Mesenchymal stem cell (in vitro differentiated cells and primary cell): ENCODE results near the gene DNM1L.
A peak's percentile ranks its signal among the peaks of the same experiment; 100 is the strongest.

ENCODE experiments used
- DNase-seq: peaks from one replicate; pipeline ENCODE4 v3.0.0-alpha.2; 2013
- H2AFZ ChIP-seq: one replicate; pipeline ENCODE4 v1.6.1; 2013; ENCODE audit warnings: low read depth, mild to moderate bottlenecking, control low read depth, inconsistent platforms, low read length, moderate library complexity
- H2AK5ac ChIP-seq: 2 replicates; pipeline ENCODE4 v1.6.1; 2013; ENCODE audit warnings: low read length, moderate library complexity, mild to moderate bottlenecking, inconsistent platforms; ENCODE audit not compliant: severe bottlenecking
- H2BK120ac ChIP-seq: one replicate; pipeline ENCODE4 v1.6.1; 2013; ENCODE audit warnings: low read depth, mild to moderate bottlenecking, inconsistent platforms, low read length, moderate library complexity
- H2BK12ac ChIP-seq, 2 experiments: one replicate each; pipeline ENCODE4 v1.6.1; 2013; ENCODE audit warnings: inconsistent platforms in 2 of 2, low read length in 2 of 2, mild to moderate bottlenecking in 2 of 2, moderate library complexity in 2 of 2, control low read depth in 1 of 2
- H2BK15ac ChIP-seq: one replicate; pipeline ENCODE4 v1.6.1; 2013; ENCODE audit warnings: mild to moderate bottlenecking, low read depth, inconsistent platforms; ENCODE audit not compliant: poor library complexity, severe bottlenecking
- H2BK5ac ChIP-seq: 2 replicates; pipeline ENCODE4 v1.6.1; 2013; ENCODE audit warnings: low read depth, mild to moderate bottlenecking, low read length, control low read depth, inconsistent platforms; ENCODE audit not compliant: poor library complexity, severe bottlenecking
- H3K14ac ChIP-seq, 2 experiments: one replicate each; pipeline ENCODE4 v1.6.1; 2013; ENCODE audit warnings: inconsistent platforms in 2 of 2, low read length in 2 of 2, control low read depth in 1 of 2, mild to moderate bottlenecking in 1 of 2, moderate library complexity in 1 of 2
- H3K18ac ChIP-seq, 2 experiments: one replicate each; pipeline ENCODE4 v1.6.1; 2013; ENCODE audit warnings: inconsistent platforms in 2 of 2, low read length in 2 of 2, control low read depth in 1 of 2, low read depth in 1 of 2, mild to moderate bottlenecking in 1 of 2
- H3K23ac ChIP-seq, 2 experiments: one replicate each; pipeline ENCODE4 v1.6.1; 2013; ENCODE audit warnings: inconsistent platforms in 2 of 2, low read length in 2 of 2, mild to moderate bottlenecking in 2 of 2, moderate library complexity in 2 of 2, control low read depth in 1 of 2
- H3K27ac ChIP-seq: 2 replicates; pipeline ENCODE4 v1.5.1; 2013; ENCODE audit warnings: mild to moderate bottlenecking, moderate library complexity, low read length, control low read depth, inconsistent platforms; ENCODE audit not compliant: poor library complexity, severe bottlenecking
- H3K27me3 ChIP-seq, 2 experiments: 2 replicates each; pipeline versions ENCODE4 v1.6.1 to v1.7.0; 2013; ENCODE audit warnings: low read length in 2 of 2, mild to moderate bottlenecking in 2 of 2, moderate library complexity in 2 of 2, control low read depth in 1 of 2, inconsistent platforms in 1 of 2; ENCODE audit not compliant: control insufficient read depth in 1 of 2, insufficient read depth in 1 of 2
- H3K36me3 ChIP-seq, 2 experiments: 2 replicates each; pipeline versions ENCODE4 v1.6.1 to v1.7.0; 2013; ENCODE audit warnings: low read length in 2 of 2, control low read depth in 1 of 2, inconsistent platforms in 1 of 2, low read depth in 1 of 2, mild to moderate bottlenecking in 1 of 2; ENCODE audit not compliant: insufficient read depth in 2 of 2, control insufficient read depth in 1 of 2
- H3K4ac ChIP-seq, 2 experiments: one replicate each; pipeline ENCODE4 v1.6.1; 2013; ENCODE audit warnings: inconsistent platforms in 2 of 2, low read length in 2 of 2, mild to moderate bottlenecking in 2 of 2, moderate library complexity in 2 of 2, control low read depth in 1 of 2, low read depth in 1 of 2
- H3K4me1 ChIP-seq: 2 replicates; pipeline ENCODE4 v1.6.1; 2013; ENCODE audit warnings: low read depth, low read length, control low read depth; ENCODE audit not compliant: control insufficient read depth, insufficient read depth
- H3K4me2 ChIP-seq: 2 replicates; pipeline ENCODE4 v1.6.1; 2013; ENCODE audit warnings: low read length, mild to moderate bottlenecking, inconsistent platforms; ENCODE audit not compliant: poor library complexity, severe bottlenecking
- H3K4me3 ChIP-seq, 2 experiments: 2 replicates each; pipeline versions ENCODE4 v1.5.1 to v1.7.0; 2013; ENCODE audit warnings: low read length in 2 of 2, mild to moderate bottlenecking in 2 of 2, control low read depth in 1 of 2, low read depth in 1 of 2; ENCODE audit not compliant: insufficient read depth in 1 of 2
- H3K79me1 ChIP-seq: replicated peaks from 2 replicates; pipeline ENCODE4 v1.6.1; 2013; ENCODE audit warnings: mild to moderate bottlenecking, control low read depth, low read length, inconsistent platforms; ENCODE audit not compliant: poor library complexity, severe bottlenecking
- H3K9ac ChIP-seq: 2 replicates; pipeline ENCODE4 v1.7.0; 2013; ENCODE audit warnings: mild to moderate bottlenecking, low read length, moderate library complexity
- H3K9me3 ChIP-seq: 2 replicates; pipeline ENCODE4 v1.7.0; 2013; ENCODE audit warnings: mild to moderate bottlenecking, low read length; ENCODE audit not compliant: control insufficient read depth
- H4K8ac ChIP-seq: one replicate; pipeline ENCODE4 v1.6.1; 2013; ENCODE audit warnings: inconsistent platforms, mild to moderate bottlenecking, low read length, moderate library complexity
- H4K91ac ChIP-seq: one replicate; pipeline ENCODE4 v1.6.1; 2013; ENCODE audit warnings: mild to moderate bottlenecking, low read length, inconsistent platforms
- WGBS: methylation state at CpG from one replicate; pipeline ENCODE4 v1.1.7; 2013; ENCODE audit warnings: mixed read lengths; 5-methylcytosine and 5-hydroxymethylcytosine counted together

DNM1L gene

DNA sequence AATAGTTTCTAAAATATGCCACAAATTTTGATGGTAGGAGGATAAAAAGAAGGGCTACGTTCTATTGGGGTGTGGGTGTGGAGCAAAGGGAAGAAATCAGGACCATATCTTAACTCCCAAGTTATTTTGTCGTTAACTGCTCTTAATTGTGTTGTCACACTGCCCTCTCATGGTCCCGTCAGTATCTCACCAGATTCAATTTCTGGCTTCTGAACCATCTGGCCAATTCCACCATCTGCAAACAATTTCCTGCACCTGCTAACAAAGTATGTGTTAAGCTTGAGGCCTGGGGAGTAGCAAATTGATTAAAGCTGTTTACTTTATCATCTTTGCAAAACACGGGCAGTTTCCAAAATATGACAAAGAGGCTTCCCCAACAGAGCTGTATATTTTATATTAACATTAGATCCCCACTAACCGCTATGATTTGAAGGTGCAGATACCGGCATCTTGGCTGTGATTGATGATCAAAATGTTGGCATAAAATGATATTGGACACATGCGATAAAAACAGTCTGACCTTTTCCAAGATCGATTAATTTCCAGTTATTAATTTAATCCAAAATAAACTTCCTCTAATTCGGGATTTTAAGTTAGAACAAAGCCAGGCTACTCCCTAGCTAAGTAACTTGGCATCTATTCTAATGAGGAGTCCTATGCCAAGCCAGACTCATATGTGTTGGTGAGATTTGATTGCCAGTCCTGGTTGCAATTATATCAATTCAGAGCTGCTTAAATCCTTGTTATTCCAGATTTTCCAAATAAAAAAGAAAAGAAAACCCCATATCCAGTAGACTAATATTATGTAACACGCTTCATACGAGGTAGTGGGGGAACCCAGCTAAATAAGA, 6.9 kb upstream of the DNM1L start:
- Histone ChIP-seq H3K9ac (no peak overlapping the region), H2BK12ac (no peak overlapping the region), H3K27ac (no peak overlapping the region), H2BK15ac (no peak overlapping the region), H4K8ac (no peak overlapping the region), H3K4me3 (no peak overlapping the region), H2BK5ac (no peak overlapping the region), H3K79me1 (no peaks in the 10 kb centered on the region), H3K23ac (no peak overlapping the region), H2AK5ac (no peak overlapping the region), H3K4me2 (no peak overlapping the region), H2AFZ (no peak overlapping the region), H3K14ac (no peak overlapping the region), H3K4ac (no peak overlapping the region), H3K27me3 (no peaks in the 10 kb centered on the region), H4K91ac (no peak overlapping the region), H2BK120ac (no peak overlapping the region), H3K4me1 (no peaks in the 10 kb centered on the region), H3K18ac (no peak overlapping the region), H3K36me3 (no peaks in the 10 kb centered on the region), H3K9me3 (peaks cover 10% of the 10 kb centered on the region)
- 83% methylated on average over 3 of the region's 11 CpGs for WGBS
- DNase-seq = peak; percentile 65

DNA sequence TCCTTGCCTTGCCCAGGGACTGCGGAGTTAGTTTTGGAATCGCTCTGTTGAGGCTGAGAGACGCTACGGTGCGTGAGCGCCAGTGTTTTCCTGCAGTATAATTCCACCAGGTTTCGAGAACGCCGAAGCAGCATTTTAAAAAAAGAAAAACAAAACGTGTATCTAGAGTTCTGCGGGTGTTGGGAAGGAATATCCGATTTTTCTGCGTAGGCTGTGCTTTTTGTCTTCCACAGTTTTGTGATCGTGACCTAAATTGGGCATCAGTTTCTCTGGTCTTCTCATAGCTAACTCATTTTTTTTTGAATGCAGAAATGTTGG, 778 bp downstream of the DNM1L start:
- H4K91ac ChIP-seq = peak overlapping the region; percentile 19
- H4K8ac ChIP-seq = peak overlapping the region; percentile 80
- DNase-seq = no peak
- peak overlapping the region; percentile 66 for H3K4me2 ChIP-seq
- peak overlapping the region; percentile 66 for H2AFZ ChIP-seq
- H3K36me3 ChIP-seq = peaks cover 0 to 6% of the 10 kb centered on the region in 2 experiments
- H3K9ac ChIP-seq = peak overlapping the region; percentile 96
- H2BK15ac ChIP-seq = no peak overlapping the region
- peak overlapping the region; percentile 92 for H3K27ac ChIP-seq
- H3K9me3 ChIP-seq = no peaks in the 10 kb centered on the region
- under 1% methylated on average over 14 of the region's 14 CpGs for WGBS
- H3K4ac ChIP-seq = peak overlapping the region in 1 of 2 experiments; percentile 71
- peaks cover 5% of the 10 kb centered on the region for H3K4me1 ChIP-seq
- H2BK12ac ChIP-seq = no peak overlapping the region
- H2BK120ac ChIP-seq = no peak overlapping the region
- no peak overlapping the region for H3K23ac ChIP-seq
- H2AK5ac ChIP-seq = no peak overlapping the region
- H3K4me3 ChIP-seq = peak overlapping the region; percentile 83 to 88
- H3K27me3 ChIP-seq = no peaks in the 10 kb centered on the region
- peak overlapping the region; percentile 34 to 89 for H3K18ac ChIP-seq
- H2BK5ac ChIP-seq = no peak overlapping the region
- peak overlapping the region in 1 of 2 experiments; percentile 67 for H3K14ac ChIP-seq
- H3K79me1 ChIP-seq = peaks cover 2% of the 10 kb centered on the region

DNA sequence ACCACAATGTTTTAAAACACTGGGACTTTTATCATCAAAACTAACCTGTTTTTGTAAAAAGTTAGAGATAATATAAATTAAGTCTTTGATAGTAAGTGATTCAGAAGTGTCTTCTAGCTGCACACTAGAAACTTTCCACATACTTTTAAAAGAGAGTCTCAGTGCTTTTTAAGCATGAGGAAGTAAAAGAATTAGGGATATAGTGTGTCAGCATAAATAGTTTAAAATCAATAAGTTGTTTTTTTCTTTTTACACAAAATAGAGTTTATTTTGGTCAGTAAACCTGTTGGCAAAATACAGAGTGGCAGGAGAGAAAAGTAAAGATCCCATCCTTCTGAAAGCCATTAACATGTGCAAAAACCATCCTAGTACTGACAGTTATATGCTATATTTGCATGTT, 1.7 kb downstream of the DNM1L start:
- Histone ChIP-seq H2BK15ac (no peak overlapping the region), H4K8ac (no peak overlapping the region), H2BK120ac (no peak overlapping the region), H3K14ac (no peak overlapping the region), H2AK5ac (no peak overlapping the region), H3K27ac (no peak overlapping the region), H3K23ac (no peak overlapping the region), H3K36me3 (peaks cover 4 to 6% of the 10 kb centered on the region in 2 experiments), H2AFZ (no peak overlapping the region), H3K4me2 (no peak overlapping the region), H4K91ac (no peak overlapping the region), H3K27me3 (no peaks in the 10 kb centered on the region), H3K9ac (peak overlapping the region; percentile 96), H3K9me3 (no peaks in the 10 kb centered on the region), H2BK12ac (no peak overlapping the region), H3K4ac (no peak overlapping the region), H3K4me1 (peaks cover 5% of the 10 kb centered on the region), H3K18ac (no peak overlapping the region), H3K79me1 (peaks cover 2% of the 10 kb centered on the region), H2BK5ac (no peak overlapping the region), H3K4me3 (peak overlapping the region in 1 of 2 experiments; percentile 88)
- no peak for DNase-seq

DNA sequence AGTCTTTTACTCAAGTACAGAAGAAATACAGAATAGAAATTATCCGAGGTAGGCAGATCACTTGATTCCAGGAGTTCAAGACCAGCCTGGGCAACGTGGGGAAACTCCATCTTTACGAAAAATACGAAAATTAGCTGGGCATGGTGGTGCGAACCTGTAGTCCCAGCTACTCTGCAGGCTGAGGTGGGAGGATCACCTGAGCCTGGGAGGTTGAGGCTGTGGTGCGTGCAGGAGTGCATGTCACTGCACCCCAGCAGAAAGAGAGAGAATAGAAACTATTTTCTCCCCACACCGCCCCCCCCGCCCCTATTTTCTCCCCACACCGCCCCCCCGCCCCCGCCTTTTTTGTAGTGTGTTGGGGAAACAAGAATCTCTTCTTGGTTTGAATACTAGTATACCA, 2.2 kb downstream of the DNM1L start:
- Histone ChIP-seq H3K4ac (no peak overlapping the region), H2AK5ac (no peak overlapping the region), H2BK12ac (no peak overlapping the region), H3K9me3 (no peaks in the 10 kb centered on the region), H3K23ac (no peak overlapping the region), H2BK5ac (no peak overlapping the region), H3K4me2 (no peak overlapping the region), H4K8ac (no peak overlapping the region), H2BK15ac (no peak overlapping the region), H3K4me3 (peak overlapping the region in 1 of 2 experiments; percentile 88), H3K27me3 (no peaks in the 10 kb centered on the region), H2BK120ac (no peak overlapping the region), H4K91ac (no peak overlapping the region), H3K4me1 (peaks cover 5% of the 10 kb centered on the region), H3K9ac (peak overlapping the region; percentile 96), H3K14ac (no peak overlapping the region), H3K18ac (no peak overlapping the region), H2AFZ (no peak overlapping the region), H3K27ac (no peak overlapping the region), H3K36me3 (peaks cover 4 to 6% of the 10 kb centered on the region in 2 experiments), H3K79me1 (peaks cover 2% of the 10 kb centered on the region)
- DNase-seq = no peak
- WGBS = 93% methylated on average over 5 of the region's 11 CpGs
